Gastroesophageal sphincter (tissue), 4 donors: Measurements from ENCODE around the gene CNNM1. TPM values are rescaled to one million over a fixed set of nuclear protein-coding genes. Genes with fewer than 3 reads are reported as not detected.

Source experiments
- ATAC-seq: fragments of 150-250 bp; one replicate; pipeline ENCODE4 v1.9.1; 2016; ENCODE audit warnings: mild to moderate bottlenecking, moderate library complexity
- H3K27ac ChIP-seq, 4 donors: fragments of 200-600 bp; sonication (generic) in 3 of 4; 1 replicate in 3 of 4; 2 replicates in 1 of 4; pipeline ENCODE4 v1.5.1; 2016 to 2019
- H3K27me3 ChIP-seq: fragments of 200-600 bp; sonication (generic); one replicate; pipeline ENCODE4 v1.5.1; 2019
- H3K36me3 ChIP-seq, 2 donors: fragments of 200-600 bp; sonication (generic); one replicate each; pipeline ENCODE4 v1.5.1; 2019; ENCODE audit warnings: control low read depth in 1 of 2
- H3K4me1 ChIP-seq, 3 donors: fragments of 200-600 bp; sonication (generic); 1 replicate in 2 of 3; 2 replicates in 1 of 3; pipeline ENCODE4 v1.5.1; 2016 to 2019; ENCODE audit warnings: control low read depth in 2 of 3
- H3K4me3 ChIP-seq, 2 donors: fragments of 200-600 bp; sonication (generic); one replicate each; pipeline ENCODE4 v1.5.1; 2019; ENCODE audit warnings: mild to moderate bottlenecking in 1 of 2, moderate library complexity in 1 of 2
- H3K9me3 ChIP-seq, 3 donors: fragments of 200-600 bp; sonication (generic); one replicate each; pipeline ENCODE4 v1.5.1; 2017 to 2019; ENCODE audit warnings: control low read depth in 2 of 3
- EP300 ChIP-seq: sonication (generic); formaldehyde crosslinking; IDR thresholded peaks from one replicate; pipeline ENCODE4 v1.6.1; 2017; ENCODE audit warnings: antibody characterized with exemption, mild to moderate bottlenecking
- POLR2A ChIP-seq, 2 donors: fragments of 450-650 bp; IDR thresholded peaks; one replicate each; pipeline ENCODE4 v1.6.1; 2017; ENCODE audit warnings: antibody characterized with exemption in 2 of 2, mild to moderate bottlenecking in 2 of 2, moderate library complexity in 1 of 2
- POLR2AphosphoS5 ChIP-seq: sonication (generic); formaldehyde crosslinking; IDR thresholded peaks from one replicate; pipeline ENCODE4 v1.6.1; 2017; ENCODE audit warnings: antibody characterized with exemption
- WGBS, 2 donors: methylation state at CpG; one replicate each; pipeline ENCODE4 v1.1.5; 2018; ENCODE audit warnings: low coverage in 1 of 2; 5-methylcytosine and 5-hydroxymethylcytosine counted together
- total RNA-seq, 4 donors: library from RNA; depleted of rRNA; stranded (reverse); fragments of >200 nt; gene quantifications; one replicate each; pipeline ENCODE4 v1.1.0, GENCODE V29; 2016
- TF ChIP-seq, protein P1 (sequence below), 4 experiments: fragments of 200-600 bp in 2 of 4; fragments of 450-650 bp in 2 of 4; sonication (generic) in 1 of 4; IDR thresholded peaks; one replicate each; pipeline ENCODE4 v1.5.1; 2017 to 2019; ENCODE audit warnings: antibody characterized with exemption in 4 of 4, mild to moderate bottlenecking in 2 of 4, moderate library complexity in 2 of 4

Gene CNNM1
- total RNA-seq, 4 donors from 2014 or later, result 1.9 to 3.1 (median 3.0) TPM

DNA sequence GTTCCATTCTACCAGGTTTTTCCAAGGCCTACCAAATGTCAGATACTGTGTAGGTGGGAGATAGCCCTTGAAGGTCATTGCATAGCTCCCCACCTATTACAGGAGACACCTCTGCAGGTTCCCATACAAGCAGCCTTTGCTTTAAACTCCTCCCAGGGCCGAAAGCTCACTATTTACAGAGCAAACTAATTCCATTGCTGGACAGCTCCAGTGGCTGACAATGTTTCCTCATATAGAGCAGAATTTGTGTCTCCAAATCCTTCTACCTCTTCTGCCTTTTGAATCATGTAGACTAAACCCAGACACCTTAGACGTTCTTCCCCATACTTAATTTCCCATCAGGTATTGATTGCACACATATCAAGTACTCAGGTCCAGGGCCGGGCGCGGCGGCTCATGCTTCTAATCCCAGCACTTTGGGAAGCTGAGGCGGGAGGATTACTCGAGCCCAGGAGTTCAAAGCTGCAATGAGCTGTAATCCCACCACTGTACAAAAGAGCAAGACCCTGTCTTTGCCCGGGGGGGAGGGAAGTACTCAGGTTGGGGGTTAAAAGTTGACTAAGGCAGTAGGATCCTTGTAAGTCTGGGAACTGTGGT is 2.1 kb downstream of the CNNM1 start:
- Histone ChIP-seq H3K27ac (no peak overlapping the region), H3K27me3 (peaks cover 19% of the 10 kb centered on the region), H3K4me3 (no peak overlapping the region), H3K4me1 (peaks cover 0 to 29% (median 5%) of the 10 kb centered on the region in 3 donors), H3K9me3 (no peaks in the 10 kb centered on the region), H3K36me3 (no peaks in the 10 kb centered on the region)
- TF ChIP-seq POLR2A (IDR thresholded peaks at IDR 0.05) (no peak), POLR2AphosphoS5 (no peak), EP300 (no peak)
- TF ChIP-seq, protein P1, sequence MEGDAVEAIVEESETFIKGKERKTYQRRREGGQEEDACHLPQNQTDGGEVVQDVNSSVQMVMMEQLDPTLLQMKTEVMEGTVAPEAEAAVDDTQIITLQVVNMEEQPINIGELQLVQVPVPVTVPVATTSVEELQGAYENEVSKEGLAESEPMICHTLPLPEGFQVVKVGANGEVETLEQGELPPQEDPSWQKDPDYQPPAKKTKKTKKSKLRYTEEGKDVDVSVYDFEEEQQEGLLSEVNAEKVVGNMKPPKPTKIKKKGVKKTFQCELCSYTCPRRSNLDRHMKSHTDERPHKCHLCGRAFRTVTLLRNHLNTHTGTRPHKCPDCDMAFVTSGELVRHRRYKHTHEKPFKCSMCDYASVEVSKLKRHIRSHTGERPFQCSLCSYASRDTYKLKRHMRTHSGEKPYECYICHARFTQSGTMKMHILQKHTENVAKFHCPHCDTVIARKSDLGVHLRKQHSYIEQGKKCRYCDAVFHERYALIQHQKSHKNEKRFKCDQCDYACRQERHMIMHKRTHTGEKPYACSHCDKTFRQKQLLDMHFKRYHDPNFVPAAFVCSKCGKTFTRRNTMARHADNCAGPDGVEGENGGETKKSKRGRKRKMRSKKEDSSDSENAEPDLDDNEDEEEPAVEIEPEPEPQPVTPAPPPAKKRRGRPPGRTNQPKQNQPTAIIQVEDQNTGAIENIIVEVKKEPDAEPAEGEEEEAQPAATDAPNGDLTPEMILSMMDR (IDR thresholded peaks at IDR 0.05), result no peak
- 18 to 33% methylated on average over 2 of the region's 9 CpGs for WGBS, 2 donors
- no peak for ATAC-seq

DNA sequence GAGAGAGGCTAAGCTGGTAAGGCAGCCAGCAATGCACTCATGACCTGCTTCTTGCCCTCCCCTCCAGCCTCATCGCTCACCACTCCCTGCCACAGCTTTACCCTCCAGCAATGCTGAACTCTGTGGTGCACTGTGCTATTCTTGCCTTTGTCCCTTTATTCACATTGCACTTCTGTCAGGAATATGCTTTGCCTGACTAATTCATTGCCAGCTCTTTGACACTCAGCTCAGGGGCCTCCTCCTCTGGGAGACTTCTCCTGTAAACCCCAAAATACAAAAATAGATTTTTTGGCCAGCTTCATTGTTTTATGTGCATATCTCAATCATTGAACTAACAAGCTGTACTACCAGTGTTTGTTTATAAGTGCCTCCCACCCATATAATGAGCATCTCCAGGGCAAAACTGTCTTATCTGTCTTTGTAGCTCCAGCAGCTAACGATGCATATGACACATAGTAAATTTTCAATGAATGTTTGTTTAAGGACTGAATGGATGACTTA is 8.2 kb downstream of the CNNM1 start:
- no peak overlapping the region for H3K27ac ChIP-seq
- no peak overlapping the region for H3K4me3 ChIP-seq
- H3K4me1 ChIP-seq, result peaks cover 0 to 23% (median 0%) of the 10 kb centered on the region in 3 donors
- 56 to 60% methylated on average over 1 to 2 of the region's 2 CpGs for WGBS, 2 donors
- H3K9me3 ChIP-seq, result no peaks in the 10 kb centered on the region
- TF ChIP-seq POLR2AphosphoS5, result no peak
- TF ChIP-seq, protein P1 (IDR thresholded peaks at IDR 0.05), result no peak
- no peak for TF ChIP-seq EP300
- no peak for TF ChIP-seq POLR2A (IDR thresholded peaks at IDR 0.05)
- ATAC-seq, result no peak
- H3K27me3 ChIP-seq, result no peaks in the 10 kb centered on the region
- no peaks in the 10 kb centered on the region for H3K36me3 ChIP-seq

- Histone ChIP-seq H3K4me3 (no peak overlapping the region), H3K36me3 (no peaks in the 10 kb centered on the region), H3K27me3 (no peaks in the 10 kb centered on the region), H3K9me3 (no peaks in the 10 kb centered on the region), H3K4me1 (peaks cover 0 to 24% (median 0%) of the 10 kb centered on the region in 3 donors), H3K27ac (no peak overlapping the region)
- no peak for TF ChIP-seq EP300
- TF ChIP-seq POLR2AphosphoS5, result no peak
- no peak for TF ChIP-seq POLR2A (IDR thresholded peaks at IDR 0.05)
- TF ChIP-seq, protein P1 (IDR thresholded peaks at IDR 0.05), result no peak
- ATAC-seq, result no peak
These were observed 8.7 kb downstream of the CNNM1 start for GRCh38 chr10:99337901-99338300.

DNA sequence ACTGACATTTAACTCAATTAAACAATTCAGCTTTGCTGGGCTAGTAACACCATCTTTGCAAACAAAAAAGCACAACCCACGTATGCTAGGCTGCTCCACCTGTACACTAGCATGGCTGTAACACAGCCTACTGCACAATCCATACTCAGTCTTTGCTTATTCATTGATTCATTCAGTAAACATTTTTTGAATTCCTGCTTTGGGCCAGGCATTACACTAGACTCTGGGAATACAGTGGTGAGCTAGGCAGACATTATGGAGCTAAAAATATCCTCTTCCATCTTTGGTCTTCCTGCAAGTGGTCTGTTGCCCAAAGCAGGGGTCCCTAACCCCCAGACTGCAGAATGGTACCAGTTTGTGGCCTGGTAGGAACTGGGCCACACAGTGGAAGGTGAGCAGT is 9.9 kb downstream of the CNNM1 start:
- Histone ChIP-seq H3K4me1 (peaks cover 0 to 24% (median 0%) of the 10 kb centered on the region in 3 donors), H3K27me3 (no peaks in the 10 kb centered on the region), H3K27ac (no peak overlapping the region), H3K9me3 (no peaks in the 10 kb centered on the region), H3K4me3 (no peak overlapping the region), H3K36me3 (no peaks in the 10 kb centered on the region)
- 53% methylated on average over 1 of the region's 1 CpG; no CpG with 5 or more reads in 1 of the 2 donors for WGBS, 2 donors
- TF ChIP-seq, protein P1 (IDR thresholded peaks at IDR 0.05), result no peak
- TF ChIP-seq POLR2AphosphoS5, result no peak
- TF ChIP-seq EP300, result no peak
- no peak for TF ChIP-seq POLR2A (IDR thresholded peaks at IDR 0.05)
- ATAC-seq, result no peak

GRCh38 chr10:99339563-99340047 is 10.4 kb downstream of the CNNM1 start:
- 48 to 56% methylated on average over 2 to 3 of the region's 3 CpGs for WGBS, 2 donors

More at GRCh38 chr10:99339563-99340047, 10.4 kb downstream of the CNNM1 start:
- H3K4me1 ChIP-seq, result peaks cover 0 to 27% (median 0%) of the 10 kb centered on the region in 3 donors
- ATAC-seq, result no peak
- no peak overlapping the region for H3K27ac ChIP-seq
- H3K4me3 ChIP-seq, result no peak overlapping the region
- TF ChIP-seq POLR2A (IDR thresholded peaks at IDR 0.05) (no peak), POLR2AphosphoS5 (no peak), EP300 (no peak)
- TF ChIP-seq, protein P1 (IDR thresholded peaks at IDR 0.05), result no peak
- H3K27me3 ChIP-seq, result no peaks in the 10 kb centered on the region
- no peaks in the 10 kb centered on the region for H3K36me3 ChIP-seq
- H3K9me3 ChIP-seq, result no peaks in the 10 kb centered on the region
